ENCODE measurements around the gene PMFBP1.

The PMFBP1 gene

DNA sequence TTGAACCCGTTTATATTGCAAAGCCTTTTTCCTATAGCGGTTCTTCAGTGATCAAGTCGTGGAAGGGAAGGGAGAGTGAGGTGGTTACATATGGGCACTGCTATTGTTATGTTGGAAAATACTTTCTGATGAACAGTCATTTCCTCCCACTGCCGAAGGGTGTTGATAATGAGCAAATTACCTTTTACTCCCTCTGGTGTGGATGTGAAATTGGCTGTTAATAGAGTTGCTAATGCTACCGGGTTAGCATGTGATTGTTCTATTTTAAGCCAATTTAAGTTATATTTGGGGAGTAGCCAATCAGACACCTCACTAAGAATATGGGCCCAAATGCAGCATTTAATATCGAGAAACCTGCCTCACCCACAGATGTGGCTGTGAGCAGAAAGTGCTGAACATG lies 15.6 kb upstream of the PMFBP1 start:
- in situ Hi-C loops (cut with MboI; ENCODE audit: low sequenced_read_pairs), result no loop called here

GRCh38 chr16:72182976-72183375 lies 11.0 kb upstream of the PMFBP1 start:
- in situ Hi-C loops (cut with MboI; ENCODE audit: low sequenced_read_pairs), result no loop called here

- in situ Hi-C loops (cut with MboI; ENCODE audit: low sequenced_read_pairs), result no loop called here
Observed at GRCh38 chr16:72179204-72179970, 7.4 kb upstream of the PMFBP1 start.

DNA sequence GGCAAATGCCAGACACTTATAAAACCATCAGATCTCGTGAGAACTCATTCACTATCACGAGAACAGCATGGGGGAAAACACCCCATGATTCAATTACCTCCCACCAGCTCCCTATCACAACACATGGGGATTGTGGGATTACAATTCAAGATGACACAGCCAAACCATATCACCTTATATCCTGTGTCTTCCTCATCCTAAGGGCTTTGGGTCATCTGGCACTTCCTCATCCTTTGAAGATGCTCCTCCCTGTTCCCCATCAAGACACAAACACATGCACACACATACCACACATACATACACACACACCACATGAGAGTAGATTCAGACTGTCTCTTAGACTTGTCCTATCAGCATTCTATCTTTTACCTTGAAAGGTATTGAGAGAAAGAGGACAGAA lies 2.8 kb upstream of the PMFBP1 start:
- in situ Hi-C loops (cut with MboI; ENCODE audit: low sequenced_read_pairs), result no loop called here

DNA sequence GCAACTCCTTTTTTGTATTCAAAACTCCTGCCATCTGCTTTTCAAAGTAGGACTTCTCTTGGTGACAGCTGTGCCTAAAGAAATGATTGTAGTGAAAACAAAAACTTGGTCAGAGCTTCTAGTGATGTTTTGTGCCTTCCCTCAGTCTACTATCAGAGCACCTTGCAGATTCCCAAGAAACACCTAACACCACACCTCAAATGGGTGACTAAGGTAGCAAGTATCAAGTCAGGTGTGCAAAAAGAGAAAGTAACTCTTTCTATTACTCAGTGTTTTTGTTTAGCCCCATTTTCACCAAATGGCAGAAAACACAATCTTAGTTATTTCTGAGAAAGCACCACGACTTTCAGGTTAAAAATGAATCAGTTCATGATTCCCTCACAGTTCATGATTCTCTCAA lies 2.0 kb upstream of the PMFBP1 start:
- in situ Hi-C loops (cut with MboI; ENCODE audit: low sequenced_read_pairs), result no loop called here

DNA sequence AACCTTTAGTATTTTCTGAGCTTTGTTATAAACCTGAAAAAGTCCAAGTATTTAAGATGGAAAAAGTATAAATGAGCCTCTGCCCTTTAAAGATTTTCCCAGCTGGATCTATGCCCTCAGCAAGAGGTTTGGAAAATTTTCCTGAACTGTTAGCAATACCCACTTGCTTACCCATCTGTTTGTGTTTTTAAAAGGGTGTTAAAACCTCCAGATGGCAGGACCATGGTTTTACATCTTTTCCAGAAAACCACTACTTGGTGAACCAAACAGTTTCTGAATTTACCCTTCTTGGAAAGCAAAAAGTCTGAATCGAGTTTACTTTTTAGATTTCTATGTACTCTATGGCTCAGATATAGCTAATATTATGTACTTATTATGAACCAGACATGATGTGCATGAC lies 719 bp downstream of the PMFBP1 start:
- in situ Hi-C loops (cut with MboI; ENCODE audit: low sequenced_read_pairs), result no loop called here

DNA sequence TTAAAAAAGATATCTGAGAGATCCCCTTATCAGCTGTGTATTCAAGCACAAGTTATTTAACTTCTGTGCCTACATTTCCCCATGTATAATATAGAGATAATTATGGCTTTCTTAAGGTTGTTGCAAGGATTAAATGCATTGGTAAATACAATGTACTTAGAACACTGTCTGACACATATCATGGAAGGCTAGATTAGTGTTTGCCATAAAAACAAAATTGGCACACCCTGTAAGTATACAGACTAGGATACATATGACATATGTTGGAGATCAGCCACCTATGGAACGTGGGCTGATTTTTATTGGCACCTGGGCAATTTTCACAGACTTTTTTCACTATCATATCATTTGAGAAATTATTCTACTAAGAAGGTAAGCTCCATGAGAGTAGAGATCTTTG lies 2.2 kb downstream of the PMFBP1 start:
- in situ Hi-C loops (cut with MboI; ENCODE audit: low sequenced_read_pairs), result no loop called here

- in situ Hi-C loops (cut with MboI; ENCODE audit: low sequenced_read_pairs), result no loop called here
Observed at GRCh38 chr16:72168365-72168764, 3.6 kb downstream of the PMFBP1 start.

GRCh38 chr16:72166954-72167561 lies 4.9 kb downstream of the PMFBP1 start:
- in situ Hi-C loops (cut with MboI; ENCODE audit: low sequenced_read_pairs), result no loop called here

- in situ Hi-C loops (cut with MboI; ENCODE audit: low sequenced_read_pairs), result no loop called here
Observed at GRCh38 chr16:72166151-72166550, 5.8 kb downstream of the PMFBP1 start.

GRCh38 chr16:72164691-72165090 lies 7.3 kb downstream of the PMFBP1 start:
- in situ Hi-C loops (cut with MboI; ENCODE audit: low sequenced_read_pairs), result no loop called here

DNA sequence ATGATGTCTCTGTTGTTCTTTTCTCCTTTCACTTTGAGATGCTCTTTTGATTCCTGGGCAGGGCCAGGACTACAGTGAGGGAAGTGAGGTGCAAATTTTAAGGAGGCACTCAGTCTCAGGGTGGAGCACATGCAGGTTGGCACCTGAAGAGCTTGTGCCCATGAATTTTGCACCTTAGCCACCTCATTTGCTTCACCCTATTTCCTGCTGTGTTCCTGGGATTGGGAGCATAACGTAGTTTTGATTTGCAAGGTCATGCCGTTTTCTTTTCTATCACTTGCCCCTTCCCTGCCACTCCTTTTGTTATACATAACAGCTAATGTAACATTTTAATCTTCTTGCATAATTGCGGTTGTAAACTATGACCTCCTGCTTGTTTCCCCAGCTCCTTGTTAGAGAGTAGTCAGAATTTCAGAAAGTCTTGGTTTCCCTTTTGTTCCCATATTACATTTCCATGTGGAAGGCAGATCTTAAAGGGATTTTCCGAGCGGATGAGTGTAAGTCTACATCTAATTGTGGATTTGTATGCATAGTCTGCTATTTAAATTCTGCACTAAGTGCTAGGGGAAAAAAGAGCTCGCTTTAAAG lies 9.8 kb downstream of the PMFBP1 start:
- in situ Hi-C loops (cut with MboI; ENCODE audit: low sequenced_read_pairs), result no loop called here

- in situ Hi-C loops (cut with MboI; ENCODE audit: low sequenced_read_pairs), result no loop called here
Observed at GRCh38 chr16:72159801-72160200, 12.2 kb downstream of the PMFBP1 start.

- in situ Hi-C loops (cut with MboI; ENCODE audit: low sequenced_read_pairs), result no loop called here
Observed at GRCh38 chr16:72159386-72159785, 12.6 kb downstream of the PMFBP1 start.

DNA sequence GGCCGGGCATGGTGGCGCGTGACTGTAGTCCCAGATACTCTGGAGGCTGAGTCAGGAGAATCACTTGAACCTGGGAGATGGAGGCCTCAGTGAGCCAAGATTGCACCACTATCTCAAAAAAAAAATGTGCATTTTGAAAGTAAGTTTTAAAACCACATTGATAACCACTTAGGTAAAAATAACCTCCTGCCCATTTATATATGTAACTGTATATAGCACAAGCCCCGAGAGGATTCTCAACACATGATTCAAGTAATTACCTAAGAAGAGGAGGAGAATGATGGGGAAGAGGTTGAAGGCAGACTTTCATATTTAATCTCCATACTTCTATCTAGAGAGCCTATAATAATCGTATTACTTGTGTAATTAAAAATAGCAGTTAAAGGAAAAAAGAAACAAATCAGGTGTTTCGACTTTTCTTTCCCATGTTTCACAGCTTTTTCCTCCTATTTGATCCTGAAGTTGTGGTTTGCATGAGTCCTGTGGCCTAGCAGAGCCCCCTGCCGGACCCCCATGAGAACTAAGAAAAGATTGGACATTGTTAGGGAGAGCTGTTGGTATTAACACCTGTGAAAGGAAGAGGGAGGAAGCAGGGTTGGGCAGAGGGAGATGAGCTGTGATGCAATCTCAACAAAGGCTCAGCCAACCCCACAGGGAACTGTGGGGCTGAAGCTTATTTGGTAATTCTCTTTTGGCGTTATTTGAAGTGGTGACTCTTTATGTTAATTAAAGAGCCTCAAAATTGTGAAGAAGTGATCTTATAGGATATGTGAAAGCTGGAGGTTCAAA lies 22.1 kb downstream of the PMFBP1 start:
- in situ Hi-C loops (cut with MboI; ENCODE audit: low sequenced_read_pairs), result no loop called here

DNA sequence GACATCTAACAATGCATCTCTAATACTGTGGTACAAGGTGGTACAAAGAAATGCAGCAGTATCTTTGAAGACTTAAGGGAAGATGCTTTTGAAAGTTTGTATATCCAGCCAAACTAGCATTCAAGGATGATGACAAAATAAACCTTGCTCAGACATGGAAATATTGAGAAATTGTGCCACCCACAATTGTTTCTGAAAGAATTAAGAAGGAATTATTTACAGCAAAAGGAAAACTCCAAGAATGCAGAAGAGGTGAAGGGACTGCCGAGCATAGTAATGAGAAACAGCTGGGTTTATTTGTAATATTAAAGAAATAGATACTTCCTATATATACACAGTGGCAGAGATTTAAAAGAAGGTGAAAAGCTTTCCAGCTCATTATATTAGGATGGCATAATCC lies 29.5 kb downstream of the PMFBP1 start:
- in situ Hi-C loops (cut with MboI; ENCODE audit: low sequenced_read_pairs), result no loop called here

GRCh38 chr16:72139908-72140307 lies 32.0 kb downstream of the PMFBP1 start:
- in situ Hi-C loops (cut with MboI; ENCODE audit: low sequenced_read_pairs), result no loop called here

DNA sequence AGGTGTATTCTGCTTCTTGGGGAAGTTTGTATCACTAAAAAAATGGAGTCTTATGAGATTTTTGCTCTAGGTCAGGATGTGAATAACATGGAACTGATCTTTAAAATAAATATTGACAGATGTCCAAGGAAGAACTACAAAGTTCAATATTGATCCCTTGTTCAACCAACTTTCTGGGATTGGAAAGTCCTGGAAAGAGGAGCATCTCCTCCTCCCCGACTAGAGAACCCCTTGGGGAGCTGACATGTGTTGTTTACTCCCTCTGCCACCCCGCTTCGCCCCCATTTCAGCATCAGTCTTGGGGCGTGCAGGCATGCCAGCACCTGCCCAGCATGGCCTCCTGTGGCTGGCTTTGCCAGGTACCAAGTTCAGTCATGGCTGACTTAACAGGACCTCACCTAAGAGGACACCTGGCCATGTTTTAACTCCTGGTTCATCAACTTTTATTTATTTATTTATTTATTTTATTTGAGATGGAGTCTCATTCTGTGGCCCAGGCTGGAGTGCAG lies 33.8 kb downstream of the PMFBP1 start:
- in situ Hi-C loops (cut with MboI; ENCODE audit: low sequenced_read_pairs), result no loop called here

- in situ Hi-C loops (cut with MboI; ENCODE audit: low sequenced_read_pairs), result no loop called here
Observed at GRCh38 chr16:72137380-72138063, 34.4 kb downstream of the PMFBP1 start.

DNA sequence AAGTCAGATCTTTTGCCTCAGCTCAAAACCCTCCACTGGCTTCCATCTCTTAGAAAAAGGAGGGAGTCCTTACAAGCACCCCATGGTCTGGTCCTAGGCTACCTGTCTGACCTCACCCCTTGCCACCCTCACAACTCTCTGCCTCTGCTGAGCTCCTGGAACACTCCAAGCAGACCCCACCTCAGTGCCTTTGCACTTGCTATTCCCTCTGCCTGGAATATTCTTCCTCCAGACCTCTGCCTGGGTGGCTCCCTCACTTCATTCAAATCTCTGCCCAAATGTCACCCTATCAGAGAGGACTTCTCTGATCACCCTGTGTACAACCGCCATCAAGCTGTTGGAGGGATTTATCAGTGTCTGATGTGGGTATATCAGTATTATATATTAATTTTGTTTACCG lies 37.4 kb downstream of the PMFBP1 start:
- in situ Hi-C loops (cut with MboI; ENCODE audit: low sequenced_read_pairs), result no loop called here

GRCh38 chr16:72132726-72133125 lies 39.2 kb downstream of the PMFBP1 start:
- in situ Hi-C loops (cut with MboI; ENCODE audit: low sequenced_read_pairs), result no loop called here

Measured in HL-60/S4 treated with retinoic acid at 250 ng/mL for 4 days and 3 days (cell line).